Left renal cortex interstitium (tissue), 4 donors: ENCODE results near the gene BARHL1. TPM values are rescaled to one million over a fixed set of nuclear protein-coding genes. Genes with fewer than 3 reads are reported as not detected.

Experiments used
- polyA plus RNA-seq, 4 donors: library from polyadenylated mRNA; unstranded; fragments of 120-200 nt; gene quantifications; one replicate each; pipeline ENCODE4 v1.2.1, GENCODE V29; 2013; ENCODE audit not compliant: insufficient read length in 4 of 4

The BARHL1 gene
- polyA plus RNA-seq, 4 donors = not detected

Other genes with a start within 250 kb of the BARHL1 start
- gene SETX, start 227.6 kb upstream of the BARHL1 start, polyA plus RNA-seq = 10 to 100 TPM; 39.8 to 70.7 (median 49.3) TPM
- gene TTF1, start 175.8 kb upstream of the BARHL1 start, polyA plus RNA-seq = 10 to 100 TPM; 18.0 to 20.9 (median 19.3) TPM
- 1 to 10 TPM in 2 of 4 donors, under 1 TPM in 2; 0.68 to 1.6 (median 1.2) TPM for gene CFAP77, start 172.4 kb upstream of the BARHL1 start, polyA plus RNA-seq
- 10 to 100 TPM; 16.3 to 20.3 (median 16.8) TPM for gene DDX31, start 87.4 kb downstream of the BARHL1 start, polyA plus RNA-seq
- gene GTF3C4, start 87.9 kb downstream of the BARHL1 start, polyA plus RNA-seq = 10 to 100 TPM; 24.2 to 26.4 (median 24.9) TPM